Measurements from ENCODE around the gene MTAP.
"Not testable (repeated sequence)": the region's sequence is repeated elsewhere in the genome, so short reads cannot be mapped to it uniquely, and the experiment has no call there.

Gene MTAP

GRCh38 chr9:21919377-21920362, 117.2 kb downstream of the MTAP start:
- DNase-seq (ENCODE audit: low spot score), result peak; percentile 86

- no peak for DNase-seq (ENCODE audit: low spot score)
Observed at GRCh38 chr9:21923694-21924093, 121.3 kb downstream of the MTAP start.

- DNase-seq (ENCODE audit: low spot score), result no peak
Observed at GRCh38 chr9:21927752-21928151, 125.3 kb downstream of the MTAP start.

GRCh38 chr9:21931428-21931827, 129.0 kb downstream of the MTAP start:
- DNase-seq (ENCODE audit: low spot score), result no peak

GRCh38 chr9:21933281-21933680, 130.8 kb downstream of the MTAP start:
- no peak for DNase-seq (ENCODE audit: low spot score)

- DNase-seq (ENCODE audit: low spot score), result no peak
Observed at GRCh38 chr9:21933865-21934264, 131.4 kb downstream of the MTAP start.

GRCh38 chr9:21935631-21936030, 133.2 kb downstream of the MTAP start:
- DNase-seq (ENCODE audit: low spot score), result no peak

- no peak for DNase-seq (ENCODE audit: low spot score)
Observed at GRCh38 chr9:21936161-21936560, 133.7 kb downstream of the MTAP start.

GRCh38 chr9:21941337-21941995, 139.0 kb downstream of the MTAP start:
- no peak for DNase-seq (ENCODE audit: low spot score)

GRCh38 chr9:21943464-21943863, 141.0 kb downstream of the MTAP start:
- no peak for DNase-seq (ENCODE audit: low spot score)

GRCh38 chr9:21945606-21946005, 143.2 kb downstream of the MTAP start:
- DNase-seq (ENCODE audit: low spot score), result no peak

- DNase-seq (ENCODE audit: low spot score), result no peak
Observed at GRCh38 chr9:21958833-21959232, 156.4 kb downstream of the MTAP start.

GRCh38 chr9:21959268-21959667, 156.8 kb downstream of the MTAP start:
- DNase-seq (ENCODE audit: low spot score), result not testable (repeated sequence)

- no peak for DNase-seq (ENCODE audit: low spot score)
Observed at GRCh38 chr9:21961569-21961968, 159.1 kb downstream of the MTAP start.

GRCh38 chr9:21964925-21965385, 162.5 kb downstream of the MTAP start:
- no peak for DNase-seq (ENCODE audit: low spot score)

- peak; percentile 76 for DNase-seq (ENCODE audit: low spot score)
Observed at GRCh38 chr9:21965401-21965951, 163.0 kb downstream of the MTAP start.

- DNase-seq (ENCODE audit: low spot score), result no peak
Observed at GRCh38 chr9:21966140-21966851, 163.9 kb downstream of the MTAP start.

GRCh38 chr9:21967169-21967568, 164.7 kb downstream of the MTAP start:
- DNase-seq (ENCODE audit: low spot score), result no peak

GRCh38 chr9:21967702-21968101, 165.3 kb downstream of the MTAP start:
- DNase-seq (ENCODE audit: low spot score), result no peak

GRCh38 chr9:21968331-21969010, 166.0 kb downstream of the MTAP start:
- no peak for DNase-seq (ENCODE audit: low spot score)
